ENCODE results near the gene SOAT2.

DNA sequence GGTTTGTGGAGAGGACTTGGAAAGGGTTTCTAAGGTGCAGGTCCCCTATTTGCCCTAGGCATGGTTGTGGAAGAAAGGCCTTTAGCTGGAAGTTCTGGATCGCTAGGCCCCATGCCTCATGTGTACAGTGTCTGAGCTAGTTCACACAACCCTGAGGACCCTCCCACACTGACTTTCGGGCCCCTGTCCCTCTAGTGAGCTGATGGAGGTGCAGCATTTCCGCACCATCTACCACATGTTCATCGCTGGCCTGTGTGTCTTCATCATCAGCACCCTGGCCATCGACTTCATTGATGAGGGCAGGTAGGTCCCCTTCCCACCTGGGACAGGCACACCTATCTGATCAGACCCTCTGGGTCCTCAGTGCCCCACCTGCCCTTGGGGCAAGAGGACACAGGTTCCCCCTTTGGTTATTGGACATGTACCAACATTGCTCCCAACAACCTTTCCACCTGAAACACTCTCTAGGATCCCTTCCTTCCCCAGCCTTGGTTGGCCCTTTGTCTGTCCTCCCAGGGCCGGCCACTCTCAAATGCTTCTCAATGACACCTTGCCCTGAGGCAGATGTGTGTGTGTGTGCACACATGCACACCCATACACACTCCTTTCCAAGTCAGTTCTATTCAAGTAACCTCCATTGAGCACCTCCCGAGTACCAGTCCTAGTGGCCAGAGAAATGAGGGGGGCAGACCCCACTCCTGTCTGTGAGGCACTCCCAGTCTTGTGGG is 2.6 kb downstream of the SOAT2 start:
- TF ChIP-seq POLR2A (IDR thresholded peaks at IDR 0.05): no peak
- no peak for TF ChIP-seq POLR2AphosphoS5 (IDR thresholded peaks at IDR 0.05)
- TF ChIP-seq, protein P1, sequence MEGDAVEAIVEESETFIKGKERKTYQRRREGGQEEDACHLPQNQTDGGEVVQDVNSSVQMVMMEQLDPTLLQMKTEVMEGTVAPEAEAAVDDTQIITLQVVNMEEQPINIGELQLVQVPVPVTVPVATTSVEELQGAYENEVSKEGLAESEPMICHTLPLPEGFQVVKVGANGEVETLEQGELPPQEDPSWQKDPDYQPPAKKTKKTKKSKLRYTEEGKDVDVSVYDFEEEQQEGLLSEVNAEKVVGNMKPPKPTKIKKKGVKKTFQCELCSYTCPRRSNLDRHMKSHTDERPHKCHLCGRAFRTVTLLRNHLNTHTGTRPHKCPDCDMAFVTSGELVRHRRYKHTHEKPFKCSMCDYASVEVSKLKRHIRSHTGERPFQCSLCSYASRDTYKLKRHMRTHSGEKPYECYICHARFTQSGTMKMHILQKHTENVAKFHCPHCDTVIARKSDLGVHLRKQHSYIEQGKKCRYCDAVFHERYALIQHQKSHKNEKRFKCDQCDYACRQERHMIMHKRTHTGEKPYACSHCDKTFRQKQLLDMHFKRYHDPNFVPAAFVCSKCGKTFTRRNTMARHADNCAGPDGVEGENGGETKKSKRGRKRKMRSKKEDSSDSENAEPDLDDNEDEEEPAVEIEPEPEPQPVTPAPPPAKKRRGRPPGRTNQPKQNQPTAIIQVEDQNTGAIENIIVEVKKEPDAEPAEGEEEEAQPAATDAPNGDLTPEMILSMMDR (IDR thresholded peaks at IDR 0.05): no peak
- no peak for TF ChIP-seq EP300 (IDR thresholded peaks at IDR 0.05; ENCODE audit: low read depth)

All from transverse colon (tissue), 4 donors.